Measurements from ENCODE around the gene ANKRD10.

GRCh38 chr13:110830800-110831371, 84.0 kb downstream of the ANKRD10 start:
- TF ChIP-seq CTCF (IDR thresholded peaks at IDR 0.05) (no peak), POLR2A (IDR thresholded peaks at IDR 0.05) (no peak)

All from heart left ventricle (tissue), 13 donors.